ENCODE measurements around the gene ZNF407. TPM values are rescaled to one million over a fixed set of nuclear protein-coding genes. Genes with fewer than 3 reads are reported as not detected.

ZNF407 gene
- total RNA-seq, 1 donor from 2014 or later, result 24.9 TPM

- TF ChIP-seq CTCF (IDR thresholded peaks at IDR 0.05; ENCODE audit: unreplicated experiment), result no peak
- H3K9me3 Mint-ChIP-seq, result no peaks in the 10 kb centered on the region
- no peak overlapping the region for H3K4me3 Mint-ChIP-seq
- H3K27ac Mint-ChIP-seq, result no peak overlapping the region
- DNase-seq (ENCODE audit: low spot score in 2 of 2, unreplicated experiment in 2 of 2), result no peak
- no peaks in the 10 kb centered on the region for H3K4me1 Mint-ChIP-seq
- H3K27me3 Mint-ChIP-seq (ENCODE audit: low read depth), result no peaks in the 10 kb centered on the region
- H3K36me3 Mint-ChIP-seq, result peaks cover 8% of the 10 kb centered on the region
Measured at GRCh38 chr18:74669136-74669798, 71.6 kb downstream of the ZNF407 start.

GRCh38 chr18:74672371-74672770 is 74.7 kb downstream of the ZNF407 start:
- peaks cover 5% of the 10 kb centered on the region for H3K4me1 Mint-ChIP-seq
- no peak for TF ChIP-seq CTCF (IDR thresholded peaks at IDR 0.05; ENCODE audit: unreplicated experiment)
- no peak for DNase-seq (ENCODE audit: low spot score in 2 of 2, unreplicated experiment in 2 of 2)
- no peak overlapping the region for H3K4me3 Mint-ChIP-seq
- no peak overlapping the region for H3K27ac Mint-ChIP-seq
- H3K27me3 Mint-ChIP-seq (ENCODE audit: low read depth), result no peaks in the 10 kb centered on the region
- H3K9me3 Mint-ChIP-seq, result no peaks in the 10 kb centered on the region
- H3K36me3 Mint-ChIP-seq, result peaks cover 14% of the 10 kb centered on the region

DNA sequence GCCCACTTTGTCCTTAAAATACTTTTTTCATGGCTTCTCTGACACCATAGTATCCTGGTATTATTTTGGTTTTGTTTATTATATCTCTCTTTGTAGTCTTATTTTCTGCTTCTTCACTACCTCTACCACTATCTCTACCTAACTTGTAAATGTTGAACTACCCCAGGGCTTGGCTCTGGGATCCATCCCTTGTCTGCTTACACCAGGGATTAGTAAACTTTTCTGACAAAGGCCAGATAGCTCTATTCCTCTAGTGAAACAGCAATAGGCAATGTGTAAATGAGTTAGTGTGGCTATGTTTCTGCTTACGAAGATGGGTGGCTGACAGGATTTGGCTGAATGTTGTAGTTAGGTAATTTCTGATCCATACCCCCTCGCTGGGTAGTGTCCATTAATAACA is 76.8 kb downstream of the ZNF407 start:
- no peak for TF ChIP-seq CTCF (IDR thresholded peaks at IDR 0.05; ENCODE audit: unreplicated experiment)
- H3K27ac Mint-ChIP-seq, result no peak overlapping the region
- no peak for DNase-seq (ENCODE audit: low spot score in 2 of 2, unreplicated experiment in 2 of 2)
- H3K9me3 Mint-ChIP-seq, result peaks cover 7% of the 10 kb centered on the region
- no peak overlapping the region for H3K4me3 Mint-ChIP-seq
- H3K36me3 Mint-ChIP-seq, result peaks cover 26% of the 10 kb centered on the region
- peaks cover 5% of the 10 kb centered on the region for H3K4me1 Mint-ChIP-seq
- H3K27me3 Mint-ChIP-seq (ENCODE audit: low read depth), result no peaks in the 10 kb centered on the region

- Mint-ChIP-seq H3K27ac (no peak overlapping the region), H3K9me3 (peaks cover 7% of the 10 kb centered on the region), H3K27me3 (ENCODE audit: low read depth) (no peaks in the 10 kb centered on the region), H3K4me3 (no peak overlapping the region), H3K36me3 (peaks cover 24% of the 10 kb centered on the region), H3K4me1 (peaks cover 22% of the 10 kb centered on the region)
- DNase-seq (ENCODE audit: low spot score in 2 of 2, unreplicated experiment in 2 of 2), result no peak
- TF ChIP-seq CTCF (IDR thresholded peaks at IDR 0.05; ENCODE audit: unreplicated experiment), result no peak
Measured at GRCh38 chr18:74679006-74679678, 81.5 kb downstream of the ZNF407 start.

- peaks cover 24% of the 10 kb centered on the region for H3K36me3 Mint-ChIP-seq
- DNase-seq (ENCODE audit: low spot score in 2 of 2, unreplicated experiment in 2 of 2), result no peak
- TF ChIP-seq CTCF (IDR thresholded peaks at IDR 0.05; ENCODE audit: unreplicated experiment), result no peak
- no peak overlapping the region for H3K4me3 Mint-ChIP-seq
- H3K9me3 Mint-ChIP-seq, result peaks cover 7% of the 10 kb centered on the region
- no peak overlapping the region for H3K27ac Mint-ChIP-seq
- H3K4me1 Mint-ChIP-seq, result peaks cover 22% of the 10 kb centered on the region
- no peaks in the 10 kb centered on the region for H3K27me3 Mint-ChIP-seq (ENCODE audit: low read depth)
Measured at GRCh38 chr18:74679679-74680076, 82.0 kb downstream of the ZNF407 start.

Data from mesothelial cell of epicardium (in vitro differentiated cells).